Measurements from ENCODE around the gene C19orf73. TPM values are rescaled to one million over a fixed set of nuclear protein-coding genes. Genes with fewer than 3 reads are reported as not detected.

The C19orf73 gene
- 3.7 and 4.6 TPM in 2 replicates for total RNA-seq (2014; rRNA removed; shearing (Covaris generic); ENCODE audit: low replicate concordance)

DNA sequence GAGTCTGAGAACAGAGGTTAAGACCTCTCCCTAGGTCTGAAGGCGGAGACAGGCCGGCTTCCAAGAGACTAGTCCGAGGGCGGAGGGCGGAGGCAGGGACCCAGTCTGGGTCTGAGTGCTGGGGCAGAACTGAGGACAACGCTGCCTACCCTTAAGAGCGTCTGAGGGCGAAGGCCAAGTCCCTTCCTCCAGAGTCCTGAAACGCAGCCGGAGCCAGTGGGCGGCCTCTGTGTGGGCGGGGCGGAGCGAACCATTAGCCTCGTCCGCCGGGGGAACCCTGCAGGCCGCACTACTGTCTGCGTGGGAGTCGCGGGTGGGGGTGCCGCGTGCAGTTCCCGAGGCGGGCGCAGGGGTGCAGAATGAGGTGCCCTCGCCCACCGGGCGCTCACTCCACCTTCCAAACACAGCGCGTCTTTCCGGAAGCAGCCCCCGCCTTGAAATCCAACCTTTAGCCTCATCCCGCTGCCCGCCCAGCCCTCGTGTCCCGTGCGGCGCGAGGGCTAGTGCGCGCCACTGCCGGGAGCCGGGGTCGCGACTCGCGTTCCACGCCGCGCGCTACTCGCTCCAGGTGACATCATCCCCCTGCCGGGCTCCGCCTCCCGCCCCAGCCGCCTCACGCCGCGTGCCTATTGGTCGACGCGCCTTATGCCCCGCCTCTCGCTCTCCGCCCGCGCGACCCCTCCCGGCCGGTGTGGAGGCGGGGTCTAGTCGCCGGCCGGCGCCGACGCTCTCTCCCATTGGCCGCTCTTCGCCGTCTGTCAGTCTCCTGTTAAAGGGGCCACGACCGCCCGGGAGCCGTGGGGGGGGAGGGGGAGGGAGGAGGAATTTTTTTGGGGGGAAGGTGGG is at the start of gene C19orf73:
Gene C19orf73 (minus strand): TSS at position 579 of the 846 bp plus-strand sequence. CDS start 121 bp downstream, at position 458.
- Histone ChIP-seq H3K27me3 (peaks cover 17% of the 10 kb centered on the region), H3K36me3 (no peaks in the 10 kb centered on the region), H3K9me3 (no peaks in the 10 kb centered on the region), H3K4me3 (peak within 1 kb of the TSS; percentile 68)
- DNase-seq, result peak; percentile 94

DNA sequence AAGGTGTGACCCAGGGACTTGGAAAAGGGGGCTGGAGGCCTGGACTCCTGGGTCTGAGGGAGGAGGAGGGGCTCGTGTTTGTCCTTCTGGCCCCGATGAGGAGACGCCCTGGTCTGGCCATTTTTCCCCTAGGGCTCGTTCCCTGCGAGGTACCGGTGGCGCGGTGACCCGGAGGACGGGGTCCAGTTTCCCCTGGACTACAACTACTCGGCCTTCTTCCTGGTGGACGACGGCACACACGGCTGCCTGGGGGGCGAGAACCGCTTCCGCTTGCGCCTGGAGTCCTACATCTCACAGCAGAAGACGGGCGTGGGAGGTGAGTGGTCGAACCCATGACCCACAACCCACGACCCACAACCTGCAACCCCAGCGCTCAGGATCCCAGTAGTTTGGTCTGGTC is 49.5 kb upstream of the C19orf73 start:
- Histone ChIP-seq H3K9me3 (no peaks in the 10 kb centered on the region), H3K4me3 (no peak overlapping the region), H3K36me3 (peaks cover 28% of the 10 kb centered on the region), H3K27me3 (no peaks in the 10 kb centered on the region)
- no peak for DNase-seq

DNA sequence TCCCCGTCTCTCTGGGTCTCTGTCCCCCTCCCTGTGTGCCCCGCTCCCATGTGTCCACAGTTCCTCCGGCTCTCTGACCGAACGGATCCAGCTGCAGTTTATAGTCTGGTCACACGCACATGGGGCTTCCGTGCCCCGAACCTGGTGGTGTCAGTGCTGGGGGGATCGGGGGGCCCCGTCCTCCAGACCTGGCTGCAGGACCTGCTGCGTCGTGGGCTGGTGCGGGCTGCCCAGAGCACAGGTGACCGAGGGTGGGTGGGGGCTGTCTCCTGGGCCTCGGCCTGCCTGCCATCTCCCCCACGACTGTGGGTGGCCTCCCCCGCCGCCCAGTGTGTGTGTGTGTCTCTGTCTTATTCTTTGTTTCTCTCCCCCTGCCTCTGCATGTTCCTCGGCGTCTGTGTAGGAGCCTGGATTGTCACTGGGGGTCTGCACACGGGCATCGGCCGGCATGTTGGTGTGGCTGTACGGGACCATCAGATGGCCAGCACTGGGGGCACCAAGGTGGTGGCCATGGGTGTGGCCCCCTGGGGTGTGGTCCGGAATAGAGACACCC is 49.0 kb upstream of the C19orf73 start:
- no peaks in the 10 kb centered on the region for H3K9me3 ChIP-seq
- no peak for DNase-seq
- H3K27me3 ChIP-seq, result no peaks in the 10 kb centered on the region
- H3K36me3 ChIP-seq, result peaks cover 24% of the 10 kb centered on the region
- no peak overlapping the region for H3K4me3 ChIP-seq

- Histone ChIP-seq H3K27me3 (no peaks in the 10 kb centered on the region), H3K36me3 (peaks cover 14% of the 10 kb centered on the region), H3K4me3 (no peak overlapping the region), H3K9me3 (no peaks in the 10 kb centered on the region)
- DNase-seq, result no peak
Measured at GRCh38 chr19:49165865-49166301, 46.9 kb upstream of the C19orf73 start.

GRCh38 chr19:49165111-49165750 is 46.3 kb upstream of the C19orf73 start:
- no peak for DNase-seq
- Histone ChIP-seq H3K9me3 (no peaks in the 10 kb centered on the region), H3K36me3 (peaks cover 7% of the 10 kb centered on the region), H3K27me3 (no peaks in the 10 kb centered on the region), H3K4me3 (no peak overlapping the region)

DNA sequence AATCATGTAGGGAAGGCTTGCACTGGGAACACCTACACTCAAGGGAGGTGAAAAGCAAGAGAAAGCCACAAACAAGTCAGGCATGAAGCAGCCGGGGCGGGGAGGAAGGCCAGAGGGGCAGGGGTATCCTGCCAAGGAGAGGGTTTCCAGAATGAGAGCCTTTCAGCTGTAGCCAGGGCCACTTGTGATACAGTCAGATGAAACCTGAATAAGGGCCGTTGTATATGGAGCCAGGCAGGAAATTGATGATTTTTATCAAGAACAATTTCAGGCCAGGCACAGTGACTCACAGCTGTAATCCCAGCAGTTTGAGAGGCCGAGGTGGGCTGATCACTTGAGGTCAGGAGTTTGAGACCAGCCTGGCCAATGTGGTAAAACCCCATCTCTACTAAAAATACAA is 43.0 kb upstream of the C19orf73 start:
- no peak overlapping the region for H3K4me3 ChIP-seq
- H3K36me3 ChIP-seq, result peaks cover 5% of the 10 kb centered on the region
- DNase-seq, result peak; percentile 23
- no peaks in the 10 kb centered on the region for H3K9me3 ChIP-seq
- H3K27me3 ChIP-seq, result no peaks in the 10 kb centered on the region

DNA sequence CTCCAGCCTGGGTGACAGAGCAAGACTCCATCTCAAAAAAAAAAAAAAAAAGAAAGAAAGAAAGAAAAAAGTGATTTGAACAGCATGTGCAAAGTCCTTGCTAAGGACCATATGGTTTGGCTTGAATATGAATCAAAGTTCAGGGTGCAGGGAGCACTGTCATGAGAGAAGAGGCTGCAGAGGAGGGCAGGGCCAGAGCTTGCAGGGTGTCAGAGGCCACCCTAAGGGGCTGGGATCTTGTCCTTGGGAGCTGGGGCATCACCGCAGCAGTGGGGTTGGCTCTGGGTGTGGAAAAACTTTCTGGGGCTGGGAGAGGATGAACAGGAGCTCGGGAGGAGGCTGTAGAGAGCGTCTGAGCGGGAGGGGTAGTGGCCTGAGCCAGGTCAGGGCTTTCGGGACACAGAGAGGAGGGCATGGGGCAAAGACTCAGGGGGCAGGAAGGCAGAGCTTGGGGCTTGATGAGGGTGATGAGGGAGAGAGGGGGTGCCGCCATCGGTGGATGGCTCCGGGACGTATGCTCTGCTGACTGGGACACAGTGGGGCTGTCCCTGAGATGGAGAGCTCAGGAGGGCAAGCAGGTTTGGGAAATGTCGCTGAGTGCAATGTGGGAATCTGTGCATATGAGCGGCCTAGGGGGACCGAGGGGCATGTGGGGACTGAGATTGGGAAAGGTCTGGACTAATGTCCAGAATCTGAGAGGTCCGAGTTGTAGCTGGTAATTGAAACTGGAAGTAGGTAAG is 41.7 kb upstream of the C19orf73 start:
- H3K4me3 ChIP-seq, result no peak overlapping the region
- H3K27me3 ChIP-seq, result no peaks in the 10 kb centered on the region
- H3K9me3 ChIP-seq, result no peaks in the 10 kb centered on the region
- peaks cover 5% of the 10 kb centered on the region for H3K36me3 ChIP-seq
- DNase-seq, result no peak

DNA sequence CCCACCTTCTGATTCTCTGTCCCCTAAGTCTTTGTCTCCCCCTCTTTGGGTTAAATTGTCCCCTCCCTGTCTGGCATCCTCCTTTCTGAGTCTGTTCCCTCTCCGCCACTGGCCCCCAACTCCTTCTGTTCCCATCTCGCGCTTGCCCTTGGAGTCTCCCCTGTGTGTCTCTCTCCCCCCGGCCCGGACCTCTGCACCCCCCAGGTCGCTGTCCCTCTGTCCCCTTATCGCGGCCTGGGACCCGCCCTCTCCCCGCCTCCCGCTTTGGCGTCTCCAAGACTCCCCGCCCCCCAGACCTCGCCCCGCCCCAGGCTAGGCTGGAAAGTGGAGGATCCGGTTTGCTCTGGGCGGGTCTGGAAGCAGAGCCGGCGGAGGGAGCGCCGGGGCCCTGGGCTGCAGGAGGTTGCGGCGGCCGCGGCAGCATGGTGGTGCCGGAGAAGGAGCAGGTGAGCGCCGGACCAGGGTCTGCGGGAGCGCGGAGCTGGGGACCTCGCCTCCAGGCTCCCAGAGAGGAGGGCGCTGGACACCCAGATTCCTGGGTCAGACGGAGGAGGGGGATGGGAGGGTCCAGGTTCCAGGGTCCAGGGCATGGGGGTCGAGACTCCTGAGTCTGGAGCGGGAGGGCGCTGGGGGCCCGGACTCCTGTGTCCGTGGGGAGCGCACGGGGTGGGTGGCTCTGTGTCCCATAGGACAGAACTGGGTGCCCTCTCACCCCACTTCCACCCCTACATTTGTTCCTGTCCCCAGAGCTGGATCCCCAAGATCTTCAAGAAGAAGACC is 38.7 kb upstream of the C19orf73 start, which contains the start of gene TRPM4:
Gene TRPM4 (plus strand): TSS at position 348 of the 780 bp plus-strand sequence. CDS start 75 bp downstream, at position 423.
- Histone ChIP-seq H3K27me3 (no peaks in the 10 kb centered on the region), H3K9me3 (no peaks in the 10 kb centered on the region), H3K36me3 (peaks cover 5% of the 10 kb centered on the region), H3K4me3 (peak within 1 kb of the TSS; percentile 97)
- peak; percentile 88 for DNase-seq

GRCh38 chr19:49155820-49156346 is 36.9 kb upstream of the C19orf73 start:
- no peak overlapping the region for H3K4me3 ChIP-seq
- peaks cover 5% of the 10 kb centered on the region for H3K36me3 ChIP-seq
- no peaks in the 10 kb centered on the region for H3K27me3 ChIP-seq
- no peaks in the 10 kb centered on the region for H3K9me3 ChIP-seq
- no peak for DNase-seq

DNA sequence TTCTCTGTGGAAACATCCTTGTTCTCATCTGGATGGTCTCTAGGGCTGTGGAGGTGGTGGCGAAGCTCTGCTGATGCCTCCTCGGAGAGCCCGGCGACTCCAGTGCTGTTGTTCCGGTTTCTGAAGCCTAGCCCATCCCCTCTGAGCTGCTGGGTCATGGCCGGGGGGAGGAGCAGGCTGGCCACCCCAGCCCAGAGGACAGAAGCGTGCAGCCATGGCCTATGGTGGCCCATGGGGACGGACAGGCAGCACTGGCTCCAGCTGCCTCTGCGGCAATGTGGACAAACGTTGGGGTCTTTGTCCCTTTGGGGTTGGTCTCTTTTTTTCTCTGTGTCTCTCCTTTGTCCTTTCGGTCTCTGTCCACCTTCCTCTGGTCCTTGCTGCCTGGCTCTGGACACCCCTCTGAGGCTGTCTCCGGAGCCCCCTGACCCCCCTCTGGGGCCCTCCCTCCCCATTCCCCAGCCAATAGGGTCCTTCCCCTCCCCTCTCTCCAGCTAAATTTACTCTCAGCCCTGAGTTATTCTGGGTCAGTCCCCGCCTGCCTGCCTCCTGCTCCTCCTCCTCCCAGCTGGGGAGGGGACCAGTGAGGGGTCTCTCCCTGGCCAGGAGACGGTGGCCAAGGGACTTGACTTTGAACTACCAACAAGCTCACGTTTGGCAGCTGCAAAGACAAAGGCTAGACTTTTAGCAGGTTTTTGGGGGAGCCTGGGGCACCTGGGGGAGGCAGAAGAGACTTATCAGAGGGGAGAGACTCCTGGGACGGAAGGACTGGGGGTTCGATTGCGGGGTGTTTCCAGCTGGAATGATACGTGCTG is 36.3 kb upstream of the C19orf73 start, which contains the start of gene HRC:
Gene HRC (minus strand): TSS at position 392 of the 815 bp plus-strand sequence. CDS start 159 bp downstream, at position 233.
- Histone ChIP-seq H3K4me3 (no peak within 1 kb of the TSS), H3K27me3 (no peaks in the 10 kb centered on the region), H3K9me3 (no peaks in the 10 kb centered on the region), H3K36me3 (peaks cover 5% of the 10 kb centered on the region)
- no peak for DNase-seq

DNA sequence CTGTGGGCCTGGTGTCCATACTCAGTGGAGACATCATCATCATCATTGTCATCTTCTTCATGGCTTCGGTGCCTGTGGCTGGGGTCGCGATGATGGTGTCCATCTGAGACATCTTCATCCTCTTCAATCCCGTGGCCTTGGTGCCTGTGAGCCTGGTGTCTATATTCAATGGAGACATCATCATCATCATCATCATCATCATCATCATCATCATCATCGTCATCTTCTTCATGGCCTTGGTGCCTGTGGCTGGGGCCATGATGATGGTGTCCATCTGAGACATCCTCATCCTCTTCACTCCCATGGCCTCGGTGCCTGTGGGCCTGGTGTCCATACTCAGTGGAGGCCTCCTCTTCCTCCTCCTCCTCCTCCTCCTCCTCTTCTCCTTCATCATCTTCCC is 35.3 kb upstream of the C19orf73 start:
- DNase-seq, result no peak
- Histone ChIP-seq H3K4me3 (no peak overlapping the region), H3K9me3 (no peaks in the 10 kb centered on the region), H3K27me3 (no peaks in the 10 kb centered on the region), H3K36me3 (no peaks in the 10 kb centered on the region)

GRCh38 chr19:49153167-49153809 is 34.3 kb upstream of the C19orf73 start:
- no peaks in the 10 kb centered on the region for H3K36me3 ChIP-seq
- H3K27me3 ChIP-seq, result no peaks in the 10 kb centered on the region
- no peak overlapping the region for H3K4me3 ChIP-seq
- DNase-seq, result no peak
- H3K9me3 ChIP-seq, result no peaks in the 10 kb centered on the region

DNA sequence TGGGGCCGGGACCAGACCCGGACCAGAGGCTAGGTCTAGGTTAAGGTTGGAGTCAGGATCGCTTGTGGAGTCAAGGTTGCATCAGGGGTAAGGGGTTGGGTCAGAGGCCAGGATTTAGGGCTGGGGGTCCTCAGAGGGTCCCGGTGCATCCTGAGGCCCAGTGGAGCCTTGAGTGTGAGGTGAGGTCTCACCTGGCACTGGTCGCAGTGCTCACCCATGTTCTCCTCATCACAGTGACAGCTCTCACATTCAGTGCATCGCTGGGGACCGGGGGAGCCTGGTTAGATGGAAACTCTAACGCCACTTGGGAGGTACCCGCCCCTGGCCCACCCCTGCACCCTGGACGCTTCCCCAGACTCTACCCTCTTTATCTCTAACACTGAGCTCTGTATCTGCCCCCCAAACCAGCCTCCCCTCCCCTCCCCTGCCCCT is 33.2 kb upstream of the C19orf73 start:
- no peaks in the 10 kb centered on the region for H3K9me3 ChIP-seq
- no peaks in the 10 kb centered on the region for H3K36me3 ChIP-seq
- H3K4me3 ChIP-seq, result no peak overlapping the region
- DNase-seq, result no peak
- H3K27me3 ChIP-seq, result no peaks in the 10 kb centered on the region

DNA sequence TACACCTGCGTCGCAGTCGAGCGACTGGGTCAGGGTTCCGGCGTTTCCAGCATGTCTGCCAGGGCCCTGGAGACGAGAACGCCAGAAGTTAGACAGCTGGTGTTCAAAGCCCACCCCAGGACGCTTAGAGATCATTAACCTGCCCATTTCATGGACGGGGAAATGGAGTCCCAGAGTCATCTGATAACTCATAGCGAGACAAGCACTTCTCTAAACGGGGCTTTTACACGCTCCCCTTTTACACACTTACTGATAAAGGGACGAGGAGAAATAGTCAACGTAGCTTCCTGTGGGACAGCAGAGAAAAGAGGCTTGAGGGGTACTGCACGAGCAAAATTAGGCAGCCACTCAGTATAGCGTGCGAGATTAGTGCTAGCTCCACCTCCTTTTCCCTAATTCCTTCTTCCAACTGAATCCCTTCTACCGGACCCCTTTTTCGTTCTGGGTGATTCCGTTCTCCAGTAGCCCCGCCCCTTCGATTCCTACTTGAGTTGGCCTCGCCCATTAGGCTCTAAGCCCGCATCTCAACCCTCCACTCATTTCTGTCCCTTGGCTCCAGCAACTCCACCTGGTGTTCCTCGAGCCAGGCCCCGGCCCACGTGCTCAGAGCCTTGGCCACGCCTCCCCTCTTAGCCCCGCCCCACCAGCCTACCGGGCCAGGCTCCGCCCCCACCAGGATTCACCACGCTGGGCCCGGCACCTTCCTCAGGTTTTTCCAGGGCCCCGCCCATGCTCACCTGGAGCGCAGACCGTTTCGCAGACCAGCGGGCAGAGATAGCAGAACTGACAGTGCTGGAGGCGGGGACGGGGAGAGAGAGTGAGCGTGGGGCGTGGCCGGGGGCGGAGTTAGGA is 32.5 kb upstream of the C19orf73 start:
- H3K4me3 ChIP-seq, result peak overlapping the region; percentile 74

More for the DNA sequence above, 32.5 kb upstream of the C19orf73 start:
- DNase-seq, result peak; percentile 39
- Histone ChIP-seq H3K27me3 (no peaks in the 10 kb centered on the region), H3K9me3 (no peaks in the 10 kb centered on the region), H3K36me3 (no peaks in the 10 kb centered on the region)

All from MG63 (cell line).